ENCODE data around the gene SYT1. TPM values are rescaled to one million over a fixed set of nuclear protein-coding genes. Genes with fewer than 3 reads are reported as not detected.

The SYT1 gene
- total RNA-seq, 1 donor from 2014 or later: 0.59 TPM

- TF ChIP-seq CTCF (IDR thresholded peaks at IDR 0.05): no peak
- no peak for DNase-seq (ENCODE audit: extremely low spot score, unreplicated experiment)
- Mint-ChIP-seq H3K4me1 (ENCODE audit: unreplicated experiment) (no peaks in the 10 kb centered on the region), H3K27ac (ENCODE audit: unreplicated experiment) (no peak overlapping the region), H3K27me3 (ENCODE audit: unreplicated experiment) (peaks cover 10% of the 10 kb centered on the region), H3K4me3 (ENCODE audit: unreplicated experiment) (no peak overlapping the region), H3K36me3 (ENCODE audit: unreplicated experiment) (no peaks in the 10 kb centered on the region), H3K9me3 (ENCODE audit: unreplicated experiment) (no peaks in the 10 kb centered on the region)
Observed at GRCh38 chr12:79360936-79361335, 496.4 kb downstream of the SYT1 start.

- no peaks in the 10 kb centered on the region for H3K4me1 Mint-ChIP-seq (ENCODE audit: unreplicated experiment)
- no peak for TF ChIP-seq CTCF (IDR thresholded peaks at IDR 0.05)
- no peak for DNase-seq (ENCODE audit: extremely low spot score, unreplicated experiment)
- H3K27ac Mint-ChIP-seq (ENCODE audit: unreplicated experiment): no peak overlapping the region
- H3K27me3 Mint-ChIP-seq (ENCODE audit: unreplicated experiment): peaks cover 6% of the 10 kb centered on the region
- no peaks in the 10 kb centered on the region for H3K9me3 Mint-ChIP-seq (ENCODE audit: unreplicated experiment)
- H3K4me3 Mint-ChIP-seq (ENCODE audit: unreplicated experiment): no peak overlapping the region
- H3K36me3 Mint-ChIP-seq (ENCODE audit: unreplicated experiment): no peaks in the 10 kb centered on the region
Observed at GRCh38 chr12:79364197-79364596, 499.6 kb downstream of the SYT1 start.

GRCh38 chr12:79366374-79366773 is 501.8 kb downstream of the SYT1 start:
- no peak for TF ChIP-seq CTCF (IDR thresholded peaks at IDR 0.05)
- Mint-ChIP-seq H3K4me1 (ENCODE audit: unreplicated experiment) (peaks cover 5% of the 10 kb centered on the region), H3K27ac (ENCODE audit: unreplicated experiment) (no peak overlapping the region), H3K9me3 (ENCODE audit: unreplicated experiment) (no peaks in the 10 kb centered on the region), H3K27me3 (ENCODE audit: unreplicated experiment) (peaks cover 3% of the 10 kb centered on the region), H3K4me3 (ENCODE audit: unreplicated experiment) (no peak overlapping the region), H3K36me3 (ENCODE audit: unreplicated experiment) (no peaks in the 10 kb centered on the region)
- DNase-seq (ENCODE audit: extremely low spot score, unreplicated experiment): no peak

DNA sequence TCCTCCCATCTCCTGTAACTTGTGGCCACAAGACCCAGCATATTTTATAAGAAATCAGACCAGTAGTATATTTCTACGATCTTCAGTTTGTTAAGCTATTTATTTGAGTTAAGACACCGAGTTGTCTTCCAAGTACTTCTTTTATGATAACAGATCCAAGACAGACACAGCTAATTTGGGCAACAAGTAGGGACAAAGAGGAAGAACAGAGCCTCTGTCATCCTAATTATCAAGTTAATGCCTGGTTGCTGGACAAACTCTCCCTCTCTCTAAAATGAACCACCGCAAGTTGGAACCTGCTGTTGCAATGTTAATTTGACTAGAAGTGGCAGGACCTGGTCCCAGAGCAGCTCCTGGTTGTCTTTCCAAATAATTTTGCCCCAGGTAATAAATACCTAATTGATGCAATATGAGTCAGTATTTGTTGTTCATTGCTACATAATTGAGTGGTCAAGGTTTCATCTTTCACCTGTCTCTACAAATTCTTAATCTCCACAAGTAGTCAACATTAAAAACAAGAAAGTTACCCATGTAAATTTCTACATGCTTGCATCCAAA is 502.5 kb downstream of the SYT1 start:
- Mint-ChIP-seq H3K36me3 (ENCODE audit: unreplicated experiment) (no peaks in the 10 kb centered on the region), H3K27me3 (ENCODE audit: unreplicated experiment) (no peaks in the 10 kb centered on the region), H3K4me3 (ENCODE audit: unreplicated experiment) (no peak overlapping the region), H3K9me3 (ENCODE audit: unreplicated experiment) (no peaks in the 10 kb centered on the region), H3K27ac (ENCODE audit: unreplicated experiment) (no peak overlapping the region), H3K4me1 (ENCODE audit: unreplicated experiment) (peaks cover 5% of the 10 kb centered on the region)
- TF ChIP-seq CTCF (IDR thresholded peaks at IDR 0.05): no peak
- no peak for DNase-seq (ENCODE audit: extremely low spot score, unreplicated experiment)

GRCh38 chr12:79370021-79370420 is 505.4 kb downstream of the SYT1 start:
- no peak overlapping the region for H3K27ac Mint-ChIP-seq (ENCODE audit: unreplicated experiment)
- H3K4me1 Mint-ChIP-seq (ENCODE audit: unreplicated experiment): peaks cover 5% of the 10 kb centered on the region
- H3K9me3 Mint-ChIP-seq (ENCODE audit: unreplicated experiment): no peaks in the 10 kb centered on the region
- no peak for DNase-seq (ENCODE audit: extremely low spot score, unreplicated experiment)
- H3K27me3 Mint-ChIP-seq (ENCODE audit: unreplicated experiment): no peaks in the 10 kb centered on the region
- TF ChIP-seq CTCF (IDR thresholded peaks at IDR 0.05): no peak
- H3K4me3 Mint-ChIP-seq (ENCODE audit: unreplicated experiment): no peak overlapping the region
- H3K36me3 Mint-ChIP-seq (ENCODE audit: unreplicated experiment): no peaks in the 10 kb centered on the region

All from osteocyte (in vitro differentiated cells).